GM18499 (cell line): ENCODE data around the gene ENOSF1.
"Not testable (repeated sequence)": the region's sequence is repeated elsewhere in the genome, so short reads cannot be mapped to it uniquely, and the experiment has no call there.

Experiments used
- ATAC-seq: cut with Tn5 transposase; IDR thresholded peaks from one replicate; pipeline ENCODE4 v1.9.1; 2021; ENCODE audit warnings: moderate number of reproducible peaks; ENCODE audit not compliant: insufficient read depth, unreplicated experiment

The ENOSF1 gene

DNA sequence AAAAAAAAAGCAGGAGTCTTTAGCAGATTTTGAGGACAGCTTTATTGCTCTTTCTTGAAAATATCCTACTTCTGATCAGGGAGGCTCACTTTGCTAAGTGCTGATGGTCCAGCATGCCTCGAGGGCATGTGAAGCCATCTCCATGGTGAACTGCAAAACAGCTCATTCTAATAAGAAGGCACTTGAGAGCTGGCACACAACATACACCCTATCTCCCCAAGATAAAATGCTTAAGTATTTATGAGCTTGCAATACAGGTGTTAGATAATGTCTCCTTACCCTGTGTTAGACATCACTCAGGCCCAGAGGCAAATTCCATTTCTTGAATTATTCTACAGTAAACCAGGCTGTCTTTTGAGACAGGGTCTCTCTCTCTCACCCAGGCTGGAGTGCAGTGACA, 2.7 kb downstream of the ENOSF1 start:
- ATAC-seq: no peak

DNA sequence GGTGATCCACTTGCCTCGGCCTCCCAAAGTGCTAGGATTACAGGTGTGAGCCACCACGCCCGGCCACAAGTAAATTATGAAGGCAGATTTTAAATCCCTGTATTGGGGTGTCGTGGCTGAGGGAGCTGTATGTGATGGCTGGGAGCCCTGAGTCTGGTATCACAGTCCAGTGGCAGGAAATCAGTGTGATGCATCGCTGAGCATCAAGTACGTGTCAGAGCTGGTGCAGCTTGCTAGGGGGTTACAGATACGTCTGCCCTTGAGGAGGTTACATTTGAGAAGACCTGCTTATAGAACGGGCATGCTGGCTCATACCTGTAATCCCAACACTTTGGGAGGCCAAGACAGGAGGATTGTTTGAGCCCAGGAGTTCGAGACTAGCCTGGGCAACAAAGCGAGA, 4.3 kb downstream of the ENOSF1 start:
- no peak for ATAC-seq

- no peak for ATAC-seq
Measured at GRCh38 chr18:706405-706804, 6.0 kb downstream of the ENOSF1 start.

DNA sequence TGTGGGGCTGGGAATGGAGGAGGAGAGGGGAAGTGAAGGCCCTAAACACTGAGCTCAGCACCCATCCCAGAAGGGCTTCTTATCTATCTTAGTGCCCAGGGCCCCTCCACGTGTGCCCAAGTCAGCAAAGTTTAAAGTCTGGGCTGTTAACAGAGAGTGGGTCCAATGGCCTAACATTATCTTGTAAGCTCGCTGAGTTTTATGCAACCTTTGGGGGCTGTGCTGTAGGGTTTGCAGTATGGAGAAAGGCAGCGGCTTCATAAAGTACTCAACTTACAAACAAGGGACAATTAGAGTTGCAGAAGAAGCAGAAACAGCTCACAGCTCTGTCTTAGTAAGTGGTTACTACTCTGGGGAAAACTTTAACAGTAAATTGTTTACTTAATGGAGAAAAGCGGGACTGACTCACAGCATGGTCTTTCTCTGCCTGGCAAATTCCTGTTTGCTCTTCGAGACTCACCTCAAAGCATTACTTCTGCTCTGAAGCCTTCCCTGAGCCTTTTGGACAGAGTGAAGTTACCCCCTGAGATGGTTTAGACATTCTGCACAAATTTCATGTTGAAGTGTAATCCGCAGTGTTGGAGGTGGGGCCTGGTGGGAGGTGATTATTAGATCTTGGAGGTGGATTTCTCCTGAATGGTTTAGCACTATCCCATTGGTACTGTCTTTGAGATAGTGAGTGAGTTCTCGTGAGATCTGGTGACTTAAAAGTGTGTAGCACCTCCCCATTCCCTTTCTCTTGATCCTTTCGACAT, 9.0 kb downstream of the ENOSF1 start:
- no peak for ATAC-seq

GRCh38 chr18:697800-698199, 14.6 kb downstream of the ENOSF1 start:
- no peak for ATAC-seq

- ATAC-seq: no peak
Measured at GRCh38 chr18:697012-697411, 15.4 kb downstream of the ENOSF1 start.

- no peak for ATAC-seq
Measured at GRCh38 chr18:693466-694187, 18.8 kb downstream of the ENOSF1 start.

DNA sequence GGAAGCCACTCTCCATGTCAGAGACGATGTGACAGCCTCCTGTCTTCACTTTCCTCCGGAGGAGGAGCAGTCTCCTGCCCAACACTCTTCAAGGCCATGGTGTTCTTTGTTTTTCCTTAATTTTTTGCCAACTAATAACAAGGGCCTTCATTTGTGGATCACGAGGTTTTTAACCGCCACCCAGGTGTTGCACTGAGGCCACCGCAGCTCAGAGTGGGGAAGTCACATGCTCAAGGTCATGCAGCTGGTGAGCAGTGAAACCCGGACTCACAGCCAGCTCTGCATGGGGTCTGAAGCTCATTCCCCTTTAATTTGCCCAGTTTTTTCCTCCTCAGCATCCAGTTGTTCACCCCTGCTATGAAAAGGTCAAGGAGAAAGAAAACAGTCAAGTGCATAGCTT, 19.6 kb downstream of the ENOSF1 start:
- no peak for ATAC-seq

DNA sequence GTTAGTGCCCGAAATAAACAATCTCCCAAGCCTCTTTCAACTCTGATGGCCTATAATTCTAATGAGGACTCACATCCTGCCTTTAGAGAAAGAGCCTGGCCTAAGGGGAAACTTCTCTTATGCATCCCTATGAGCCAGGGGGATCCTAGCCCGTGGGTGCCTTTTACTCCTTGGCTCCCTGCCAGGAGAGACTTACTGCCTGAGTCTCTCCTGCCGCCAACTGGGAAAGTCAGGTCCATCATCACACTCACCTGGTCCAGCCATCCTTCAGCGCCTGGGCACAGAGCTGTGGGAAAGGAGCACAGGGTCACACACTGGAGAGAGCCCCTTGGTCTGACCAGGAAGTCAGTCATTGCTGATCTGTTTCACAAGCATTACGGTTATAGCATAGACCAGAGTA, 24.1 kb downstream of the ENOSF1 start:
- ATAC-seq: no peak

DNA sequence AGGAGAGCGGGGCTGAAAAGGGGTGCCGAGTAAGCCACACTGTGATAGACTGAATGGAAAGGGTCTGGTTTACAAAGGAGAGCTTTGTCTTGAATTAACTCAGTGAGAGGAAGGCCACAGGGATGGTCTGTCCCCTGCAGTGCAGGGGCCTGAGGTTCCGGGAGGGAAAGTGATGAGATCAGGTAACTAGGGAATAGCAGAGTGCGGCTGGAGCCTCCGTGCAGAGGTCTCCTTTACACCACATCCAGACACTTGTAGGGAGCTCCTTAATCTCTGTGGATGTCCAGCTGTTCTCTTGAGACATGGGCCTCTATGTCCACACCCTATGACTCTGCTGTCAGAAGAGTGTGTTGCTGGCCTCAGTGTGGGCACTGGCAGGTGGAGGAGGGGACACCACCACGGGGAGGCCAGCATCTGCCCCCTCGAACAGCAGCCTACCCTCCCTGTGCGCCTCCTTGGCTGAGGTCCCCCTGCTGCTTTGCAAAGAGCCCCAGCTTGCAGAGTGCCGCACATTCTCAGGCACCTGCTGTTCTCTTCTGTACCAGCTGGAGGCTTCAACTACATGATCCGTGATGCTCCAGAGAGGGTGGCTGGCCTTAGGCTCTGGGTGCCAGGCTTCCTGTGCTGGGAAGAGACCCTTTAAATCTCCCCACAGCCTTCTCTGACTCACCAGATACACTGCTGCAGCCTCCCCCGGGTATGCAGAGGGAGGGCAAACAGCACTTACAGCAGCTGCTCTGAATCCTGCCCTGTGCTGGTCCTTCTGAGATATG, 25.9 kb downstream of the ENOSF1 start:
- ATAC-seq: no peak

- no peak for ATAC-seq
Measured at GRCh38 chr18:685438-685837, 27.0 kb downstream of the ENOSF1 start.

- ATAC-seq: no peak
Measured at GRCh38 chr18:683531-683930, 28.9 kb downstream of the ENOSF1 start.

- no peak for ATAC-seq
Measured at GRCh38 chr18:682833-683232, 29.6 kb downstream of the ENOSF1 start.

DNA sequence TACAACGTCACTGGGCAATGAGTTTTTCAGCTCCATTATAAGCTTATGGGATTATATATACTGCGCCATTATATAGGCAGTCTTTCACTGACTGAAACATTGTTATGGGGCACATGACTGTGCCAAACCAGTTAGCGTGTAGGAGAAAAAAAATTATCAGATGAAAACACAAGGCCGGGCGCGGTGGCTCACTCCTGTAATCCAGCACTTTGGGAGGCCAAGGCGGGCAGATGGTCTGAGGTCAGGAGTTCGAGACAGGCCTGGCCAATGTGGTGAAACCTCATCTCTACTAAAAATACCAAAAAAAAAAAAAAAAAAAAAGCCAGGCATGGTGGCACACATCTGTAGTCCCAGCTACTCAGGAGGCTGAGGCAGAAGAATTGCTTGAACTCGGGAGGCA, 30.0 kb downstream of the ENOSF1 start:
- not testable (repeated sequence) for ATAC-seq

- no peak for ATAC-seq
Measured at GRCh38 chr18:681985-682384, 30.4 kb downstream of the ENOSF1 start.

DNA sequence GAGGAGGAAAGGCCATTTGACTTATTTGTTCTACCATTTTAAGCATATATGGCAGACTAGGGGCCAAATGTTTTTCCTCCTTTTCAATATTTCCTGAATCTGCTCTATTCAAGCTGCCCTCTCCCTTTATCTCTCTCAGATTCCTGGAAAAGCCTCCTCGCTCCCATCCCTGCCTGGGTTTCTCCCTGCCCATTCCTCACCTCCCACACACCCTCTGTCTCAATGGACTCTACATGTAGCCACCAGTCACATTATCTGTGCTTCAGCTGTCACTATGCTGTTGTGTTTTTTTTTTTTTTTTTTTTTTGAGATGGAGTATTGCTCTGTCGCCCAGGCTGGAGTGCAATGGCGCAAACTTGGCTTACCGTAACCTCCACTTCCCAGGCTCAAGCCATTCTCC, 32.0 kb downstream of the ENOSF1 start:
- ATAC-seq: no peak

DNA sequence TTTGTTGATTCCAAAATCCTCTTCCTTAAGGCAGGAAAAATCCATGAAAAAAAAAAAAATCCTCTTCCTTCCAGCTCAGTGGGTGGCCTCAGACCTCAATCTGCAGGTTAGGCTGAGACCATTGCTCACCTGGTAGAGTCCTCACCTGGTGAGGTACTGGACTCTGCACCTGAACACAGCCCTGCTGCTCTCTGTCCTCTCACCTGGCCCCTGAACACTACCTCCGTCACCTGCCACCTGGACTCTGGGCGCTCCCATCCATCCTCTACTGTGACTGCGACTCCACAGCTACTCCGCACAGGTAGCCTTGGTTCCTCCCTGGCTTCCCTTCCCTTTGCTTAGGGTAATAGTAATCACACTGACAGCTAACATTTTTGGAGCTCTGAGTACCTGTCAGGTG, 32.9 kb downstream of the ENOSF1 start:
- ATAC-seq: no peak

DNA sequence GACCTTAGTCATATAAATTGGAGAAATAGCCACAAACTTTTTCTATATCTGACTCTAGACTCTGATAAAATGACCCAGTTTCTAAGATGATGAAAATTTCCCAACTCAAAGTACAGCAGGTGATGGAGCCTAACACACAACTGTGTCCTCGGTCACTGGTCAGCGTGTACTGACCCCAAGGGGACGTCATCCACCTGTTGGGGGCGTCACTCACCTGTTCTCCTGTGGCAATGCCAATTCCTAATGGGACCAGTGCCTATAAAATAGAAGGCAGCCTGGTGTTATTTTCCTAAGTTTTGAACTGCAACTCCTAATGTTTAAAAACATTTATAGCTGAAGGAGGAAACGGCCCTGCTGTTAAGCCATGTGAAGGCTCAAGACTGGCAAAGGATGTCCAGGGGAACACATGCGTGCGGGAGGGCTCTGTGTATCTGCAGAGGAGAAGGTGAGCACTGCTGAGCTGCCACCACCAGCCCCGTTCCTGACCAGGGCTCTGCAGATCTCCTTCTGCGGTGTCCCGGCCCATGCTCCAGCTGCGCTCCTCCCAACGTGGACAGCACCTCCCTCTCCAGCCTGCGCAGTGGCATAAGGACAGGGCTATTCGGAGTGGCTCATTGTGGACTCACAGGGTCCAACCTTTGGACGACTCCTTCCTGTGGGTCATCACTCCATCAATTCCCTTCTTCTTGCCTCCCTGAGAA, 33.8 kb downstream of the ENOSF1 start:
- no peak for ATAC-seq

DNA sequence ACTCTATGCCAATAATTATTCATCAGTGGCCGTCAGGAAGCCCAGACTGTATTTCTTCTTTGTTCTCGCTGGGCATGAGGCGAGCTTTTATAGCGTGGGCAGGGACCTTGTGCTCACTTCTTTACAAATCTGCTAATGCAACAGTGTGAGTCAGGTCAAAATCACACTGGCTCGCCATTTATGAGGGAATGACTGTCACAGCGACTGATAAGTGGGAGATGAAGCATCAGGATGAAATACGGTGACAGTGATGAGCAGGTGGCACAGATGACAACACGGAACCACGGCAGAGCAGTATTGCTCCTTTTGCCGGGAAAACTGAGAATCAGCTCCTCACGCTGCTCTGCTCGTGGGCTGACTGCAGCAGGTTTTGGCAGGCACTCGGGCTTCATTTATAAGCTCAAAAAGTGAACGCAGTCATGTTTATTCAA, 34.5 kb downstream of the ENOSF1 start:
- ATAC-seq: no peak

DNA sequence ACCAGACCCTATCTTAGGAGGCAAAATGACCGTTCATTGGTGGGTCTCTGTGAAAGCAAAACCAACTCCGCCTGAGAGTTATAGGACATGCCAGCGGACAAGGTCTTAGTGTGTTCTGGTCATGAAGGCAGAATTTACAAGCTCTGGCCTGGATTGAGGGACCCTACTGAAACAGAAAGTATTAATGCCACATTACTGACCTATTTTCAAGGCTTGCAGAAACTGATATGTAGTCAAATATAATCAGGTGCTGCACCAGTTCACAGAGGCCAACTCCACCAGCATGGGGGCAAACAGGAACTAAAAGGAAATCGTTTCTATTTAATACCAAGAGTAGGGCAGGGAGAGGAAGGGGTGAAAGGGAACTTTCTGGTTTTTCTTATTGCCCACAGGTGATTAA, 35.3 kb downstream of the ENOSF1 start:
- ATAC-seq: no peak

GRCh38 chr18:676736-677135, 35.7 kb downstream of the ENOSF1 start:
- no peak for ATAC-seq
